ENCODE data around the gene TMEM258. TPM values are rescaled to one million over a fixed set of nuclear protein-coding genes. Genes with fewer than 3 reads are reported as not detected.

The TMEM258 gene
- total RNA-seq, 2 donors from 2014 or later: 68.4 to 77.6 TPM

DNA sequence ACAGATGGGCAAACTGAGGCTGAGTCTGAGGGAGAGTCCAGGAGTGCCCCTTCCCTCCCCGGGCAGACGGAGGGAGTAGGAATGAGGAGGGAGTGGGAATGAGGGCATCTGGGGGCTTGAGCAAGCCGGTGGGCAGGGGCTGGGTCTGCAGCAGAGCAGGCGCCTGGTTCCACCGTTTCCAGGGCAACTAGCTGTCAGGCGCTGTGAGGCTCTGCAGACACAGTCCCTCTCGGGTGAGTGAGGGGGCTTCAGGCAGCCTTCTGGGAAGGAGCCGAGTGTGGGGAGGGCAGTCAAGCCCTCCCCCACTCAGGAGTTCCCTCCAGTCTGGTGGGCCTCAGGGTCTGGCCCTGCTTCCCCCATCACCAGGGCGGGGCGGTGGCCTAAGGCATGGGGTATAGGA, 19.0 kb downstream of the TMEM258 start:
- DNase-seq (no peak), ATAC-seq (no peak)
- no peaks in the 10 kb centered on the region for H3K36me3 Mint-ChIP-seq (ENCODE audit: low read depth)
- no peaks in the 10 kb centered on the region for H3K27me3 Mint-ChIP-seq
- H3K9me3 ChIP-seq (ENCODE audit: control insufficient read depth, low read length, poor library complexity, severe bottlenecking): no peaks in the 10 kb centered on the region
- peak overlapping the region; percentile 82 for H3K27ac Mint-ChIP-seq
- peaks cover 18% of the 10 kb centered on the region for H3K4me1 Mint-ChIP-seq
- H3K4me3 Mint-ChIP-seq: no peak overlapping the region

DNA sequence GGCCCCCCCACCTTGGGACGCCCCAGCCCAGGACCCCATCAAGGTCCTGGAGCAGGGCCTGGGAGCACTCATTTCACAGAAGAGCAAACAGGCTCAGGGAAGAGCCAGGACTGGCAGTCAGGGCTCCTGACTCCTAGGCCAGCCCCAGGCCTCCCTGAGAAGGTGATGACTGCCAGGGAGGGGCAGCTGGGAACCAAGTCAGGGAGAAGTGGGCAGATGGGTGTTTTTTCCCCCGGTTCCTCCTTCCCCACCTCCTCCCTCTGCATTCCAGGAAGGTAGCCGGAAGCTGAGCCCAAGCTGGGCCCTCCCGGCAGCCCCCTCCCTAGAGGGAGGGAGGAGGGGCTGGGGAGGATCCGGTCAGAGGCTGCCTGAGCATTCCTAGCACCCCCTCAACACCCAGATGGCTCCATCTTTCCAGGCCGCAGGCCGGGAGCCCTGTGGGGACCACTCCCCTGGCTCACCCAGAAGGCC, 20.4 kb downstream of the TMEM258 start:
- H3K27me3 Mint-ChIP-seq: no peaks in the 10 kb centered on the region
- DNase-seq (no peak), ATAC-seq (no peak)
- H3K4me1 Mint-ChIP-seq: peaks cover 15% of the 10 kb centered on the region
- H3K4me3 Mint-ChIP-seq: peak overlapping the region; percentile 58
- no peaks in the 10 kb centered on the region for H3K36me3 Mint-ChIP-seq (ENCODE audit: low read depth)
- no peaks in the 10 kb centered on the region for H3K9me3 ChIP-seq (ENCODE audit: control insufficient read depth, low read length, poor library complexity, severe bottlenecking)
- H3K27ac Mint-ChIP-seq: no peak overlapping the region

DNA sequence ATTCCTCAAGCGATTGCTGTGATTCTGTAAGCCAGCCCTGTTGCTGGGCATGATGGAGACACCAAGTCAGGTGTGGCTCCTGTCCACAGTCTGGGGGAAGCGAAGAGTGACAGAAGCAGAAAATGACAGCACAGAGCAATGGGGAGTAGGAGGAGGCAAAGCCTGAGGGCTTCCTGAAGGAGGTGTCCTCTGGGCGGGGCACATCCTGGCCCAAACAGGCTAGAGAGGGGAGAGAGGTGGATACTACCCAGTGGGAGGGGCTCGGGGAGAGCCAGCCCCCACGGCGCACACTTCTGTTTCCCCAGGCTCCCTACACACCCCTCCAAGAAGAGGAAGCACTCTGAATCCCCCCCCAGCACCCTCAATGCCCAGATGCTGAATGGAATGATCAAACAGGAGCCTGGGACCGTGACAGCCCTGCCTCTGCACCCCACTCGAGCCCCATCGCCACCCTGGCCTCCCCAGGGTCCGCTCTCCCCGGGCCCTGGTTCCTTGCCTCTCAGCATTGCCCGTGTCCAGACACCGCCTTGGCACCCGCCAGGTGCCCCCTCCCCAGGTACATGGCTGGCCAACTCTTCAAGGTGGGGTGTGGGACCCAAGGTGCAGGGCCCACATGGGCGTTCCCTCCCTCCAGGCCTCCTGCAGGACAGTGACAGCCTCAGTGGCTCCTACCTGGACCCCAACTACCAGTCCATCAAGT, 21.1 kb downstream of the TMEM258 start:
- Mint-ChIP-seq H3K27me3 (no peaks in the 10 kb centered on the region), H3K4me1 (peaks cover 15% of the 10 kb centered on the region), H3K36me3 (ENCODE audit: low read depth) (no peaks in the 10 kb centered on the region), H3K27ac (peak overlapping the region; percentile 67), H3K4me3 (peak overlapping the region; percentile 58)
- ATAC-seq (no peak), DNase-seq (no peak)
- no peaks in the 10 kb centered on the region for H3K9me3 ChIP-seq (ENCODE audit: control insufficient read depth, low read length, poor library complexity, severe bottlenecking)

DNA sequence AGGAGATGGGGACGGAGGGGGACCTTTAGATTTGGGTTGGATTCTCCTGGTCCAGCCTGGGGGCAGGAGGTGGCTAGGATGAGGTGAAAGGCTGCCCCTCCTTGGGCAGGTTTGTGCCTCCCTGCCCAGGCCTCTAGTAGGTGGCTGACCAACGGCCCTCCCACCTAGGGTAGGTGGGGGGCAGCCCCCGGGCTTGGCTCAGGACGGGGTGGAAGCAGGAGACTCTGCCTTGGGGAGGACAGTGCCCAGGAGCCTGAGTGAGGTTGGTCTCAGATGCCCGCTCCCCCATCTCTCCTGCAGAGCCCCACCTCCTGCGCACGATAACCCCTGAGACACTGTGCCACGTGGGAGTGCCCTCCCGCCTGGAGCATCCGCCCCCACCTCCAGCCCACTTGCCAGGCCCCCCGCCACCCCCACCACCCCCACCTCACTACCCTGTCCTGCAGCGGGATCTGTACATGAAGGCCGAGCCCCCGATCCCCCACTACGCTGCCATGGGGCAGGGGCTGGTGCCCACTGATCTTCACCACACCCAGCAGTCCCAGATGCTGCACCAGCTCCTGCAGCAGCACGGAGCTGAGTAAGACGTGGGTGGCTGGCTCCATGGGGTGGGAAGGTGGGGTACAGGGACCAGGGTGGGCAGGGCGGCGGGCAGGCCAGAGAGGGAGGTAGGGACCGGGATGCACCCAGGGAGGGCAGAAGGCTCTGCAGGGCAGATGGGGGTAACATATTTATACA, 22.3 kb downstream of the TMEM258 start:
- H3K9me3 ChIP-seq (ENCODE audit: control insufficient read depth, low read length, poor library complexity, severe bottlenecking): no peaks in the 10 kb centered on the region
- no peak for DNase-seq
- H3K4me3 Mint-ChIP-seq: no peak overlapping the region
- no peak overlapping the region for H3K27ac Mint-ChIP-seq
- no peaks in the 10 kb centered on the region for H3K36me3 Mint-ChIP-seq (ENCODE audit: low read depth)
- H3K4me1 Mint-ChIP-seq: peaks cover 13% of the 10 kb centered on the region
- no peak for ATAC-seq
- no peaks in the 10 kb centered on the region for H3K27me3 Mint-ChIP-seq

DNA sequence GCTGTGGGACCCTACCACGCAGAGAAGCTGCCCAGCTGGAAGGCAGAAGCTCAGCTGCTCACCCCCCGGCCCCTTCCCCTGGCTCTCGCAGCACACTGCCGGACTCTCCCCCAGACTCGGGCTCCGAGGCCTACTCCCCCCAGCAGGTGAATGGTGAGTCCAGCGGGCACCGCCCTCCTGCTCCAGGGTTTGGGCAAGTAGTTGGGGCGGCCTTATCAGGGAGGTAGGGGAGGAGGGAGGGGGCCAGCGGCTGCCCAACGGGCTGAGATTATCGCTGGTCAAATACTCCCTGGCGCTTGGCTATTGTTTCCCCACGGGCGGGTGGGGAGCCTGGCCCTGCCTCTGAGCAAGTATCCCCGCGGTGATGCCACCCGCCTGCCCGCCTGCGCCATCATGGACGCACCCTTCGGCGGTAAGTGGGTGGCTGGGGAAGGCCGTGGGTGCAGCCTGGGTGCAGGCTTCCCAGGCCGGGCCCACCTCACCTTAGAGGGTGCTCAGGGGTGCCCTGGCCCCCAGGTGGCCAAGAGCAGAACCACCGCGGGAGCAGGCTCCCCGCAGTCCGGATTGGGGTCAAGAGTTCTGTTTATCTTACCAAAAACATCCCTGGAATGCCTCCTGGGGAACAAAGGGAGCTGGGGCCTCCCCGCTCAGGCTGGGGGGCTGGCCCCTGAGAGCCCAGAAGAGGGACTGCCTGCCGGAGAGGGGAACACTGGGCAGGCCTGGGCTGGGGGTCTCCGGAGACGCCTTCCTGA, 23.1 kb downstream of the TMEM258 start:
- no peak overlapping the region for H3K4me3 Mint-ChIP-seq
- ATAC-seq: no peak
- no peaks in the 10 kb centered on the region for H3K9me3 ChIP-seq (ENCODE audit: control insufficient read depth, low read length, poor library complexity, severe bottlenecking)
- DNase-seq: no peak
- H3K36me3 Mint-ChIP-seq (ENCODE audit: low read depth): no peaks in the 10 kb centered on the region
- peaks cover 11% of the 10 kb centered on the region for H3K4me1 Mint-ChIP-seq
- H3K27ac Mint-ChIP-seq: no peak overlapping the region
- no peaks in the 10 kb centered on the region for H3K27me3 Mint-ChIP-seq

DNA sequence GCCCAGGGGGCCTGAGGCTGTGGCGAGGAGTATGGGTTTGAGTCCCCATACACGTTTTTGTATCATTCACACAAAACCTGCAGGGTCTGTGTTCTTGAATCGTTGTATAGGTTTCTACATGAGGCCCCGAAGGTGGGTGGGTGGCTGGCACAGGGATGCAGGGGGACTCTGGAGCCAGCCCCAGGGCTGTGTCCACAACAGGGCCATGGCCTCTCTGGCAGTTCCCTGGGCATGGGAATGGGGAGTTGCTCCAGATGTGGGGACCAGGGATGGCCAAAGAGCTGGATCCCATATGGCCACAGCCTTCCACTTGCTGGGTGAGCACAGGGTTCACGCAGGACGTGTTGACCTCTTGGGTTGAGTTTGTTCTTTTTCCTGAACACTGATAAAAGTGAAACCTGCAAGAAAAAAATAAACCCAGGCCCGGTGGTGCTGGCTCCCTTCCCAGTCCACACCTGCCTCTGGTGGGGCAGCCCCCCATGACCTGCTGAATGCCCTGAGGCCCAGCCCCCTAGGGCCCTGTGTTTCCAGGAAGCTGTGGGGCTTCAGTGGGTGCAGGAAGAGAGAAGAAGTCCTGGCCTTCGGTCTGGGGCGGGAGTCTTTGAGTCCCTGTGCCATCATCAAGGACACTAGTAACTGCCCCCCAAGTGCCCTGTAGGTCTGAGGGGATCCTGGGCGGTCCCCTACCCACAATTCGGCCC, 23.9 kb downstream of the TMEM258 start:
- no peak overlapping the region for H3K27ac Mint-ChIP-seq
- no peaks in the 10 kb centered on the region for H3K36me3 Mint-ChIP-seq (ENCODE audit: low read depth)
- no peaks in the 10 kb centered on the region for H3K9me3 ChIP-seq (ENCODE audit: control insufficient read depth, low read length, poor library complexity, severe bottlenecking)
- no peaks in the 10 kb centered on the region for H3K27me3 Mint-ChIP-seq
- H3K4me1 Mint-ChIP-seq: peaks cover 11% of the 10 kb centered on the region
- no peak overlapping the region for H3K4me3 Mint-ChIP-seq
- no peak for DNase-seq
- no peak for ATAC-seq

DNA sequence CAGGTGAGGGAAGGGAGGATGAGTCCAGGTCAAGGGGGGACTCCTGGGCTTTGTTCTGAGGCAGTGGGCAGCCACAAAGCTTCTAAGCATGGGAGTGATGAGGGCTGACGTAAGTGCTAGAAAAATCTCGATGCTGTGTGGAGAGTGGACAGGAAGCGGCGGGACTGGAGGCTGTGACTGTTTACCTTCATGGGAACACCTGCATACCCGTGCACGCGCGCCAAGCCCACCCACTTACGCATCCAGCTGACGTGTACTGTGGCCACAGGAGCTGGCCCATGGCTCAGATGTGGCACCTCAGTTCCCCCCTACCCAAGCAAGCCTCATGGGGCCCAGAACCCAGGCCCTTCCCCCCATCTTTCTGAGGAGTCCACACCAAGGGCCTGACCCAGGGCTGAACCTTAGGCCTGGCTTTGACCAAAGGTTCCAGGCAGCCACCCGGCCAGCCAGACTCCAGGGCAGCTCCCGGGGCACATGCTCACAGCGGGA, 26.0 kb downstream of the TMEM258 start:
- H3K9me3 ChIP-seq (ENCODE audit: control insufficient read depth, low read length, poor library complexity, severe bottlenecking): no peaks in the 10 kb centered on the region
- peaks cover 4% of the 10 kb centered on the region for H3K4me1 Mint-ChIP-seq
- no peak for DNase-seq
- no peak overlapping the region for H3K27ac Mint-ChIP-seq
- no peak overlapping the region for H3K4me3 Mint-ChIP-seq
- no peaks in the 10 kb centered on the region for H3K36me3 Mint-ChIP-seq (ENCODE audit: low read depth)
- ATAC-seq: no peak
- H3K27me3 Mint-ChIP-seq: no peaks in the 10 kb centered on the region

DNA sequence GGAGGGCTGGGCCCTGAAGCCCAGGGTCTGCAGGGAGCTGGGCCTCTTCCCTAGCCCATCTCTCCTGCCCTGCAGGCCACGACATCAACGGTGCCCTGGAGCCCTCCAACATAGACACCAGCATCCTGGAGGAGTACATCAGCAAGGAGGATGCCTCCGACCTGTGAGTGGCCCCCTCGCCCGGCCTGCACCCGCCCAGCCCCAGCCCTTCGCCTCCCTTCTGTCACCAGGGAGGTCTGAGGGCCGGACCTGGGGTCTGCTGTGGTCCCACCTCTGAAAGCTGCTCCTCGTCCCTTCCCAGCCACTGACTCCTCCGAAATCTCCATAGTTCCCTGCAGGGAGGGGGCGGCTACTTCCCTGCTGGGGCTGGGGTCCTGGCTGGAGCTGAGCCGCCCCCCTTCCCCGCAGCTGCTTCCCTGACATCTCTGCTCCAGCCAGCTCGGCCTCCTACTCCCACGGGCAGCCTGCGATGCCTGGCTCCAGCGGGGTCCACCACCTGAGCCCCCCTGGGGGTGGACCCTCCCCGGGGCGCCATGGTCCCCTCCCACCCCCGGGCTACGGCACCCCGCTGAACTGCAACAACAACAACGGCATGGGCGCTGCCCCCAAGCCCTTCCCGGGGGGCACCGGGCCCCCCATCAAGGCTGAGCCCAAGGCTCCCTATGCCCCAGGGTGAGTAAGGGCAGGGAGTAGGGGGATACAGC, 26.7 kb downstream of the TMEM258 start:
- H3K36me3 Mint-ChIP-seq (ENCODE audit: low read depth): no peaks in the 10 kb centered on the region
- no peak overlapping the region for H3K27ac Mint-ChIP-seq
- H3K4me1 Mint-ChIP-seq: no peaks in the 10 kb centered on the region
- H3K9me3 ChIP-seq (ENCODE audit: control insufficient read depth, low read length, poor library complexity, severe bottlenecking): no peaks in the 10 kb centered on the region
- H3K4me3 Mint-ChIP-seq: no peak overlapping the region
- ATAC-seq: no peak
- no peaks in the 10 kb centered on the region for H3K27me3 Mint-ChIP-seq
- DNase-seq: no peak

DNA sequence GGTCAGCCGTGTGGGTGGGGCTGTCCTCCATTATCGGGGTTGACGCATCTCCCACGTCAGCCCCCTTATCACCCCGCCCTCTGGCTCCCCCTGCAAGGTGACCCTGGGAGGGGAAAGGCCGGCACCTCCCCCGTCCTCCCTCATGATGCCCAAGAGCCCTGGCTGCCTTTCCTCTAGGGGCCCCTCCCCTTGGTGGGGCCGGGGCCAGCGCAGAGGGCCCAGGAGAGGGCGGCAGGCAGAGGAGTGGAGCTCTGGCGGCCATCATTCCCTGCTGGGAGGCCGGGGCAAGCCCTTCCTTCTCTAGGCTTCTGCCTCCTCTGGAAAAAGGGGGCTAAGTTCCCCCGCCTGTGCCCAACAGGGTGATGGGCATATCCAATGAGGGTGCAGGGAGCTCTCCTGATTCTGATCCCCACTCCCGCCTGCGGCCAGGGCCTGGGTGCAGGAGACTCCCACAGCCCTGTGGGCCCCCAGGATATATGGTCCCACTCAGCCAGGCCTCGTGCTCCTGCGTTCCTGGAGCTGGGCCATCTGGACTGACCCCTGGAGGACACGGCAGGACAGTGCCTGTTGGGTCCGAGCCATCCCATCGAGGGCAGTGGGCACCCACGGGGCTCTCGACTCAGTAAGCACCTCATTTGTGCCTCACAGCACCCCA, 27.7 kb downstream of the TMEM258 start:
- Mint-ChIP-seq H3K36me3 (ENCODE audit: low read depth) (no peaks in the 10 kb centered on the region), H3K27ac (no peak overlapping the region), H3K4me3 (no peak overlapping the region), H3K4me1 (no peaks in the 10 kb centered on the region), H3K27me3 (no peaks in the 10 kb centered on the region)
- H3K9me3 ChIP-seq (ENCODE audit: control insufficient read depth, low read length, poor library complexity, severe bottlenecking): no peaks in the 10 kb centered on the region
- DNase-seq (no peak), ATAC-seq (no peak)

DNA sequence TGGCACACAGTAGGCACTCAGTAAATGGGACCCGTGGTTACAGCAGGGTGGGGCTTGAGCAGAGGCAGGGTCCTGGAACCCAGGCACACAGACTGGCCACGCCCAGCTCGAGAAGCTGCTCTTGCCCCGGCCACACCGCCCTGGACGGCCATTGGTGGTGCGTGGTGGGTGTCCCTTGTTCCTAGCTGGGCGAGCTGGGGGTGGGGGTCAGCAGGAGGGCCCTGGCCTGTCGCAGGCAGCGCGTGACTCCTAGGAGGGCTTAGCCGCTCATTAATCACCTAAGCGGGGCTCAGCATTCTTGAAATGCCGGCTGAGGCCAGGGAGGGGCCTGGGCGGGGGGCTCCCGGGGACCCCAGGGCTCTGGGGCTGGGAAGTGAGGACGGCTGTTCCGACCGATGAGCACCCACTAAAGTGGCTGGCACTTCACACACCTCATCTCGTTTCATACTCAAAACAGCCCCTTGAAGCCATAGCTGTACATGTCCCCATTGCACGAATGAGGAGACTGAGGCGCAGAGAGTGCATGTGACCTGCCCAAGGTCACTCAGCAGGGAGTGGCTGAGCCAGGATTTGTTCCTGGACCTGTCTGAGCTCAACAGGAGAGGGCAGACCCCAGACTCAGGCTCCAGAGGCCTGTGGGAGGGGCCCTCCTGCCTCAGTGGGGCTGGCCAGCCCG, 28.3 kb downstream of the TMEM258 start:
- H3K27ac Mint-ChIP-seq: no peak overlapping the region
- ATAC-seq: no peak
- no peaks in the 10 kb centered on the region for H3K27me3 Mint-ChIP-seq
- DNase-seq: no peak
- no peaks in the 10 kb centered on the region for H3K4me1 Mint-ChIP-seq
- H3K4me3 Mint-ChIP-seq: no peak overlapping the region
- H3K36me3 Mint-ChIP-seq (ENCODE audit: low read depth): no peaks in the 10 kb centered on the region
- H3K9me3 ChIP-seq (ENCODE audit: control insufficient read depth, low read length, poor library complexity, severe bottlenecking): no peaks in the 10 kb centered on the region

DNA sequence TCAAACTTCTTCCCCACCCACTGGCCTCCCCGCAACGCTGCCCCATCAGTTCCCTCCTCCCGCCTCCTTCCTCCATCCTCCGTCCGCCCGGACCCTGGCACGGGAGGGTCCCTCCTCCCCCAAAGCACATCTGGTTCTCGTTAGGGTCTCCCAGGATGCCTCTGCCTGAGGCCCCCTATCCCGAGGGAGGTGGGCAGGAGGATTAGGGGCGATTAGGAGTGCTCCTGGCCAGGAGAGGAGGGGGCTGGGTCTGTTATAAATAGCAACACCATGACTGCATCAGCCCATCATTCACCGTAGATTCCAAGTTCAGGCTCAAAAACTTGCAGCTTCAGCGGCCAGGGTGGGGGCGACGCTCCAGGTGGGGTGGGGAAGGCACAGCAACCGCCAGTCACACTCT, 29.6 kb downstream of the TMEM258 start:
- no peaks in the 10 kb centered on the region for H3K9me3 ChIP-seq (ENCODE audit: control insufficient read depth, low read length, poor library complexity, severe bottlenecking)
- ATAC-seq: no peak
- Mint-ChIP-seq H3K4me3 (no peak overlapping the region), H3K27ac (no peak overlapping the region), H3K36me3 (ENCODE audit: low read depth) (no peaks in the 10 kb centered on the region), H3K27me3 (no peaks in the 10 kb centered on the region), H3K4me1 (no peaks in the 10 kb centered on the region)
- no peak for DNase-seq

DNA sequence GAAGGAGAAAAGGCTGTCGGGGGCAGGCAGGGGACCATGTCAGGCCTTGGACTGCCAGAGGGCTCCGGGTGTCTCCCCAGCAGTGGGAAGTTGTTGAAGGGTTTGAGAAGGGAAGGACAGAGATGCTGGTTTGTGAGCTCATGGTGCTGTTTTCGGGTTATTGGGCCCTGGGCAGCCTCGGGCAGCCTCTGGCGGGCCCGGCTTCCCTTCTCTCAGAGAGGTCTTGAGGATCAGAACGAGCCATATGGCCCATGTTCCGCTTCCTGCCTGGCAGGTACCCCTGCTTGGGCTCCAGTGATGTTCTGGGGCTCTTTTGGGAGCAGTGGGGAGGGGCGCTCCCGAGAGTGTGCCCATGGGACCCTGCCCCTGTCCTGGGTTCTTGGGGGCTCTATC, 30.2 kb downstream of the TMEM258 start:
- Mint-ChIP-seq H3K36me3 (ENCODE audit: low read depth) (no peaks in the 10 kb centered on the region), H3K27ac (no peak overlapping the region), H3K27me3 (no peaks in the 10 kb centered on the region), H3K4me1 (no peaks in the 10 kb centered on the region), H3K4me3 (no peak overlapping the region)
- no peak for DNase-seq
- ATAC-seq: no peak
- no peaks in the 10 kb centered on the region for H3K9me3 ChIP-seq (ENCODE audit: control insufficient read depth, low read length, poor library complexity, severe bottlenecking)

Measured in T-helper 17 cell (primary cell).